ENCODE measurements around the gene CTNND1. TPM values are rescaled to one million over a fixed set of nuclear protein-coding genes. Genes with fewer than 3 reads are reported as not detected.

The CTNND1 gene
- total and polyA plus RNA-seq, 3 experiments from 2014 or later, result 0.95 to 4.4 (median 3.1) TPM

DNA sequence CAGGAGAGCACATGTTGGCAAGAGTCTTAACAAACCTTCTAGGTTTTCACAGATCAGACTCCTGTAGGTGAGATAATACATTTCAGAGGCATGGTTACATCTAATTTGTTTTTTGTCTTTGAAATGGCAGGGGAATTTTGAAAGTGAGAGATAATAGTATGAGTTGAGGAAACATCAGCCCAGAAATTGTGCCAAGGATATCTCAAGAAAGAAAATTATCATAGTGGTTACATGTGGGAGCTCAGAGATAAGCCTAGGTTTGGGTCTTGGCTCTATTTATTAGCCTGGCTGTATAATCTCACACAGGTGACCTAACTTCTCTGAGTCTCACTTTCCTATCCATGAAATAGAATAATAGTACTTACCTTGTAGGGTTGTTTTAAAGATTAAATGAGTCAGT is 10.4 kb upstream of the CTNND1 start:
- no peak for DNase-seq
- Histone ChIP-seq H3K27ac (ENCODE audit: low read depth, low read length) (no peak overlapping the region), H3K4me3 (ENCODE audit: low read length) (no peak overlapping the region), H3K36me3 (ENCODE audit: insufficient read depth, low read length) (no peaks in the 10 kb centered on the region), H3K9me3 (ENCODE audit: low read length) (no peaks in the 10 kb centered on the region), H3K4me1 (ENCODE audit: insufficient read depth, low read length) (no peaks in the 10 kb centered on the region), H3K27me3 (ENCODE audit: insufficient read depth, low read length, poor library complexity, severe bottlenecking) (no peaks in the 10 kb centered on the region)
- H3K27ac Mint-ChIP-seq, result peak overlapping the region in 3 of 8 donors; percentile 24 to 78 (median 64)
- peaks cover 0 to 21% (median 9%) of the 10 kb centered on the region in 3 donors for H3K36me3 Mint-ChIP-seq
- H3K9me3 Mint-ChIP-seq, result no peaks in the 10 kb centered on the region
- POLR2A ChIA-PET, result interaction anchor here (1.4 kb wide), 1 partner anchor 21 kb away, joined by 3 read pairs; no protein-coding TSS in a partner anchor
- CTCF ChIA-PET, result interaction anchor here (1.8 to 2.0 kb wide), 3 partner anchors 9 to 50 kb away, joined by 6 to 9 read pairs (median 8); partner anchors contain the start of genes CTNND1 and SELENOH
- H3K4me1 Mint-ChIP-seq, result peaks cover 0 to 13% (median 3%) of the 10 kb centered on the region in 3 donors
- H3K27me3 Mint-ChIP-seq, result no peaks in the 10 kb centered on the region
- no peak overlapping the region for H3K4me3 Mint-ChIP-seq

GRCh38 chr11:57751676-57752253 is 9.8 kb upstream of the CTNND1 start, which contains the start of gene BTBD18:
TSS of gene BTBD18 (minus strand) at chr11:57751819. CDS start at chr11:57751188, 631 bp downstream.
- no peaks in the 10 kb centered on the region for H3K9me3 Mint-ChIP-seq
- H3K36me3 Mint-ChIP-seq, result peaks cover 0 to 17% (median 9%) of the 10 kb centered on the region in 3 donors
- no peaks in the 10 kb centered on the region for H3K27me3 Mint-ChIP-seq
- no peak within 1 kb of the TSS for H3K4me3 ChIP-seq (ENCODE audit: low read length)
- ChIA-PET POLR2A (interaction anchor here (1.4 kb wide), 1 partner anchor 20 kb away, joined by 3 read pairs; no protein-coding TSS in a partner anchor), CTCF (interaction anchor here (0.9 to 2.0 kb wide), 4 partner anchors 9 to 49 kb away, joined by 4 to 9 read pairs (median 7); partner anchors contain the start of genes CTNND1 and SELENOH)
- H3K27me3 ChIP-seq (ENCODE audit: insufficient read depth, low read length, poor library complexity, severe bottlenecking), result no peaks in the 10 kb centered on the region
- no peak for DNase-seq
- H3K9me3 ChIP-seq (ENCODE audit: low read length), result no peaks in the 10 kb centered on the region
- H3K27ac Mint-ChIP-seq, result peak within 1 kb of the TSS in 4 of 8 donors; percentile 24 to 86 (median 71)
- H3K4me1 Mint-ChIP-seq, result peaks cover 0 to 13% (median 3%) of the 10 kb centered on the region in 3 donors
- no peaks in the 10 kb centered on the region for H3K4me1 ChIP-seq (ENCODE audit: insufficient read depth, low read length)
- H3K27ac ChIP-seq (ENCODE audit: low read depth, low read length), result no peak within 1 kb of the TSS
- no peaks in the 10 kb centered on the region for H3K36me3 ChIP-seq (ENCODE audit: insufficient read depth, low read length)
- H3K4me3 Mint-ChIP-seq, result no peak within 1 kb of the TSS

DNA sequence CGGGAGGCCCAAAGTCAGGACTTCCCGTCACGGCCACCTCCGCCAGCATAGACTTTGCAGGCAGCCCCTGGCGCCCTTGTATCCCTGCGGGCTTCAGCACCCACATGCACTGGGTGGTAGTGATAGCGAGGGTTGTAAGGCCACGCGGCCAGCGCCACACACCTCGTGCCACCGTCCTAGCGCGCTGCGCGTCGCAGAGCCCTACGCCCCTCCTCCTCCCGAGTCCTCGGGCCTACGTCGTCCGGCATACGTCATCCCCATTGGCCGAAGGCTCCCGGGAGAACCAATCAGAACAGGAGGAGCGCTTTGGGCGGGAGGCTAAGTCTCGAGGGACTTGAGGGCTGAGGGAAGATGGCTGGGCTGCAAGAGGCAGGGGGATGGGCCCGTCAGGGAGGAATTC is 8.6 kb upstream of the CTNND1 start:
- Mint-ChIP-seq H3K36me3 (peaks cover 0 to 10% (median 6%) of the 10 kb centered on the region in 3 donors), H3K27ac (no peak overlapping the region), H3K9me3 (no peaks in the 10 kb centered on the region), H3K4me3 (no peak overlapping the region), H3K27me3 (no peaks in the 10 kb centered on the region), H3K4me1 (peaks cover 0 to 8% (median 0%) of the 10 kb centered on the region in 3 donors)
- H3K9me3 ChIP-seq (ENCODE audit: low read length), result no peaks in the 10 kb centered on the region
- no peak overlapping the region for H3K27ac ChIP-seq (ENCODE audit: low read depth, low read length)
- no peak for DNase-seq
- ChIA-PET POLR2A (no interaction called here), CTCF (interaction anchor here (0.9 to 1.8 kb wide), 2 partner anchors 11 to 47 kb away, joined by 4 to 9 read pairs; partner anchors contain the start of gene SELENOH)
- no peaks in the 10 kb centered on the region for H3K4me1 ChIP-seq (ENCODE audit: insufficient read depth, low read length)
- no peaks in the 10 kb centered on the region for H3K27me3 ChIP-seq (ENCODE audit: insufficient read depth, low read length, poor library complexity, severe bottlenecking)
- H3K36me3 ChIP-seq (ENCODE audit: insufficient read depth, low read length), result no peaks in the 10 kb centered on the region
- H3K4me3 ChIP-seq (ENCODE audit: low read length), result no peak overlapping the region

DNA sequence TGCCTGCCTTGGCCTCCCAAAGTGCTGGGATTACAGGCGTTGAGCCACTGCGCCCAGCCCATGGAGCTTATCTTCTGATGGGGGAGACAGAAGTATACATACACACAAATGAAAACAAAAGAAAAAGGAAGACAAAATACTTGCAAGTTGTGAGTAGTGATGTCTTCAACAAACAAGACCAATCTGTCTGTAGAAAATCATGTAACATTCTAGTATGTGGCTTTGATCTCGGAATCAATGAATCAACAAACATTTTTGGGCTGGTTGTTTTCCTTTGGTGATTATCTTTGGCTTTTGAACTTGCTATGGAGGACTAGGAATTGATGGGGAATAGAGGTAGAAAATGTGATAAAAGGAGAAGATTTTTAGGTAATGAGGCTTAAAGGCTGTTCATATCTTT is 3.4 kb upstream of the CTNND1 start:
- no peaks in the 10 kb centered on the region for H3K4me1 Mint-ChIP-seq
- Histone ChIP-seq H3K4me1 (ENCODE audit: insufficient read depth, low read length) (no peaks in the 10 kb centered on the region), H3K36me3 (ENCODE audit: insufficient read depth, low read length) (no peaks in the 10 kb centered on the region), H3K27me3 (ENCODE audit: insufficient read depth, low read length, poor library complexity, severe bottlenecking) (no peaks in the 10 kb centered on the region), H3K4me3 (ENCODE audit: low read length) (no peak overlapping the region), H3K9me3 (ENCODE audit: low read length) (no peaks in the 10 kb centered on the region), H3K27ac (ENCODE audit: low read depth, low read length) (no peak overlapping the region)
- no peak overlapping the region for H3K4me3 Mint-ChIP-seq
- ChIA-PET CTCF (interaction anchor here (1.6 kb wide), 1 partner anchor 42 kb away, joined by 7 read pairs; no protein-coding TSS in a partner anchor), POLR2A (no interaction called here)
- H3K27ac Mint-ChIP-seq, result peak overlapping the region in 1 of 8 donors; percentile 0
- H3K36me3 Mint-ChIP-seq, result peaks cover 0 to 7% (median 0%) of the 10 kb centered on the region in 3 donors
- H3K27me3 Mint-ChIP-seq, result no peaks in the 10 kb centered on the region
- H3K9me3 Mint-ChIP-seq, result no peaks in the 10 kb centered on the region
- no peak for DNase-seq

DNA sequence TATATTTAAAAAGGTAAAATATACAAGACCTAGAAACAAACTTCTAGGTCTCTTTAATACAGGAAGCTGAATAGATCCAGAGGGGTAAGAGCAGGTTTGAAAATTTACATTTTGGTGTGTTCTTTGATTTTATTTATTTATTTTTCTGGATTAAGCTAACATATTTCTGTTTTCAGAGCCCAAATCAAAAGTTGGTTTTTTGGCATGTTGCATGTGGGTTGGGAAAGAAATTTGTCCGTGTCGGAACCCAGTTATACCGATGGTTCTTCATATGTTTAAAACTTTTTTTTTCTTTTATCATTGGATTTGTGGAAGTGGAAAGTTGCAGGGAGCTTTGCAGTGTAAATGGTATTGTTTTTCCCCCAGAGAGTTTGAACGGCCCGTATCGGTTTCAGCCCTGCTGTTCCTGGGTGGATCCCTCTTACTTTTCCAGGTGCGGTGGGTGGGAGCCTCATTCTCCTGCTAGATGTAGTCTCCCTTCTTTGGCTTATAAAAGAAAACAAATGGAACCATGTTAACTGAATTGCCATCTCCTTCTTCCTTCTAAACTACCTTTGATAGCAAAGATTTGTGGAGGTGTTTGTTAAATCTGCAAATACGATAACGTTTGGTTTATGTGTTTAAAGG is 746 bp downstream of the CTNND1 start:
- peak overlapping the region in 1 of 8 donors; percentile 70 for H3K27ac Mint-ChIP-seq
- ChIA-PET POLR2A (no interaction called here), CTCF (no interaction called here)
- no peak overlapping the region for H3K4me3 Mint-ChIP-seq
- peaks cover 0 to 7% (median 4%) of the 10 kb centered on the region in 3 donors for H3K36me3 Mint-ChIP-seq
- no peak for DNase-seq
- no peaks in the 10 kb centered on the region for H3K9me3 Mint-ChIP-seq
- Histone ChIP-seq H3K9me3 (ENCODE audit: low read length) (no peaks in the 10 kb centered on the region), H3K27ac (ENCODE audit: low read depth, low read length) (peak overlapping the region; percentile 83), H3K36me3 (ENCODE audit: insufficient read depth, low read length) (no peaks in the 10 kb centered on the region), H3K4me3 (ENCODE audit: low read length) (no peak overlapping the region), H3K4me1 (ENCODE audit: insufficient read depth, low read length) (no peaks in the 10 kb centered on the region), H3K27me3 (ENCODE audit: insufficient read depth, low read length, poor library complexity, severe bottlenecking) (no peaks in the 10 kb centered on the region)
- no peaks in the 10 kb centered on the region for H3K4me1 Mint-ChIP-seq
- H3K27me3 Mint-ChIP-seq, result no peaks in the 10 kb centered on the region

DNA sequence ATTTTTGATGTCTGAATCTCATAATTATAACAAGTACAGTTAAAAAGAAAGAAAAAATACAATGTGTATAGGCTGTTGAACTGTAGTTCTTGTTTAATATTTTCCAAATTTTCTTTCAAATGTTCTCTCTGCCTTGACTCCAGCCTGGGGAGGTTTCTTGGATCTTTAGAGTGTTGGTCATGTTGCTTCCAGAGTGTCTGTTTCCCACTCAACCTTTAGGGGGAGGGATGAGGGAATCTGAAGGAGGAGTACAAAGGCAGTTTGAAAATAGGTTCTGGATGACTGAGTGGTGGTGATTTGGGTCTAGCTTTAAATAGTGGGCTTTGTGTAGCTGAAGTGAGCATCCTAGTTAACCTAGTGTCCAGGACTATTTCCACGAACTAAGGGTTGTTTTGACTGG is 2.0 kb downstream of the CTNND1 start:
- no peaks in the 10 kb centered on the region for H3K36me3 ChIP-seq (ENCODE audit: insufficient read depth, low read length)
- H3K4me1 ChIP-seq (ENCODE audit: insufficient read depth, low read length), result no peaks in the 10 kb centered on the region
- Mint-ChIP-seq H3K27me3 (no peaks in the 10 kb centered on the region), H3K4me1 (no peaks in the 10 kb centered on the region), H3K36me3 (peaks cover 0 to 7% (median 4%) of the 10 kb centered on the region in 3 donors), H3K9me3 (no peaks in the 10 kb centered on the region), H3K27ac (peak overlapping the region in 1 of 8 donors; percentile 27), H3K4me3 (no peak overlapping the region)
- H3K27ac ChIP-seq (ENCODE audit: low read depth, low read length), result no peak overlapping the region
- no peak for DNase-seq
- no peaks in the 10 kb centered on the region for H3K9me3 ChIP-seq (ENCODE audit: low read length)
- no peak overlapping the region for H3K4me3 ChIP-seq (ENCODE audit: low read length)
- no peaks in the 10 kb centered on the region for H3K27me3 ChIP-seq (ENCODE audit: insufficient read depth, low read length, poor library complexity, severe bottlenecking)
- ChIA-PET POLR2A (no interaction called here), CTCF (no interaction called here)

DNA sequence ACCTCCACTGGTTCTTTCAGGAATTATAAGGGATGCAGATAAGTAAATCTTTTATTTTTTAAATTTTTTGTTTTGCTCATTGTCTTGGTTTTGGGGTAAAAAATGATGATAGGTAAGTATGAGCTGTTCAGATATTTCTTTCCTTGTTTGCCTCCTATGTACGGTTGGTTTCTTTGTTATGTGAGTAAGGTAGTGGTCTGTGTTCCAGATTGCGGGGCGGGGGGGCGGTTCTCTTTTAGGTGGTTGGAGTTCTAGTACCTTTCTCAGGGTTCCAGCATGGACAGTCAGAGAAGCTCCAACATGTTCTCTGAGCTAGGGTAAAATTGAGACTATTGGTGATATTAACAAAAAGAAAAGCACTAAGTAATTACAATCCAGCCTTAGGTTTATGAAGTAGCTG is 2.4 kb downstream of the CTNND1 start:
- Histone ChIP-seq H3K4me3 (ENCODE audit: low read length) (no peak overlapping the region), H3K9me3 (ENCODE audit: low read length) (no peaks in the 10 kb centered on the region), H3K36me3 (ENCODE audit: insufficient read depth, low read length) (no peaks in the 10 kb centered on the region), H3K27ac (ENCODE audit: low read depth, low read length) (no peak overlapping the region), H3K27me3 (ENCODE audit: insufficient read depth, low read length, poor library complexity, severe bottlenecking) (no peaks in the 10 kb centered on the region), H3K4me1 (ENCODE audit: insufficient read depth, low read length) (no peaks in the 10 kb centered on the region)
- H3K36me3 Mint-ChIP-seq, result peaks cover 0 to 7% (median 4%) of the 10 kb centered on the region in 3 donors
- H3K27ac Mint-ChIP-seq, result no peak overlapping the region
- no peaks in the 10 kb centered on the region for H3K27me3 Mint-ChIP-seq
- DNase-seq, result no peak
- no peaks in the 10 kb centered on the region for H3K9me3 Mint-ChIP-seq
- H3K4me3 Mint-ChIP-seq, result no peak overlapping the region
- POLR2A ChIA-PET, result no interaction called here
- CTCF ChIA-PET, result no interaction called here
- H3K4me1 Mint-ChIP-seq, result no peaks in the 10 kb centered on the region

DNA sequence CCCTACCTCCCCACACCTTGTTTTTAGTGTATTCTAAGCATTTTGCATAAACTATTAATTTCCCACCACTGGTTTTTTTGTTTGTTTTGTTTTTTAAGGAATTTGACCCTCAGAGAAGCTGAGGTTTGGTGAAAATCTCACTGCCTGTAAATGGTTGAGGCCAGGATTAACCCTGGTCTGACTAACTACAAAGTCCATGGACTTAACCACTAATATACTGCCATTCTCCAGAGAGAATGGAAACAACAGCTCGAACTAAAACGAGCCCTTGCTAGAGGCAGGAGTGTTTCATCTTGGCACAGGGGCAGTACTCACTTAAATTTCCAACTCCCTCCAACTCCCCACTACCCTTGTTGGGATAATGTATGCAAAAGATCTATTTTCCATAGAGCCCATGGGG is 3.0 kb downstream of the CTNND1 start:
- H3K9me3 Mint-ChIP-seq, result no peaks in the 10 kb centered on the region
- no peaks in the 10 kb centered on the region for H3K27me3 Mint-ChIP-seq
- Histone ChIP-seq H3K36me3 (ENCODE audit: insufficient read depth, low read length) (no peaks in the 10 kb centered on the region), H3K9me3 (ENCODE audit: low read length) (no peaks in the 10 kb centered on the region), H3K4me3 (ENCODE audit: low read length) (no peak overlapping the region), H3K27ac (ENCODE audit: low read depth, low read length) (no peak overlapping the region), H3K27me3 (ENCODE audit: insufficient read depth, low read length, poor library complexity, severe bottlenecking) (no peaks in the 10 kb centered on the region), H3K4me1 (ENCODE audit: insufficient read depth, low read length) (no peaks in the 10 kb centered on the region)
- ChIA-PET POLR2A (no interaction called here), CTCF (no interaction called here)
- no peak for DNase-seq
- H3K4me3 Mint-ChIP-seq, result no peak overlapping the region
- H3K27ac Mint-ChIP-seq, result no peak overlapping the region
- no peaks in the 10 kb centered on the region for H3K4me1 Mint-ChIP-seq
- peaks cover 0 to 8% (median 4%) of the 10 kb centered on the region in 3 donors for H3K36me3 Mint-ChIP-seq

All from CD8-positive, alpha-beta memory T cell (primary cell).